HG03159 (cell line): ENCODE data around the gene SNX9.
"Not testable (repeated sequence)": the region's sequence is repeated elsewhere in the genome, so short reads cannot be mapped to it uniquely, and the experiment has no call there.

Source experiments
- ATAC-seq: cut with Tn5 transposase; IDR thresholded peaks from one replicate; pipeline ENCODE4 v1.9.1; 2021; ENCODE audit warnings: mild to moderate bottlenecking, moderate library complexity; ENCODE audit not compliant: unreplicated experiment

Gene SNX9

DNA sequence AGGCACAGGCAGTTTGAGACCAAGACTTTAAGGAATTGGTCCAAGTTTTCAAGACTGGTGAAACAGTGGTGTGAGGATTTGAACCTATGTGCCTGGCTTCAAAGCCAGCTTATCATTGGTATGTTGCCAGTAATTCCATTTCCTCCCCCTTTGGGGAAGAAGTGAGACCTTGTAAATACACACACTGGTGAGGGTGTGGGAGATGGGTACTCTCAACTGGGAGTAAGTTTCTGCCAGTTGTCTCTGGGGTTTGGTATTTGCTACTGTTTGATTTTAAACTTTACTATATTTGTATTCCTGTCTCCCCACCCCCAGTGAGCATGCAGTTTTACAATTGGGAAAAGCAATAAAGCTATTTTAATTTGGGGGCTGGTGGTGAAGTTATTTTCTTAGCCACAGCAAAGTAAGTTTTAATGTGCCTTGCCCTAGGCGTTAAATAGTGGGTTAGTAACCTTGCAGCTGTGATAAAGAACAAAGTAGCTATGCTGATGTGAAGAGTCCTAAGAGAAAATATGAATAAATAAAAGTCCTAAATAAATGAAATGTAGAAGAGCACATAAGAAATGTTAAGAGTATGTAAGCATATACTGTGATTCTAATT is 31.0 kb downstream of the SNX9 start:
- no peak for ATAC-seq

GRCh38 chr6:157855325-157855724 is 32.3 kb downstream of the SNX9 start:
- ATAC-seq = no peak

GRCh38 chr6:157855804-157856203 is 32.8 kb downstream of the SNX9 start:
- not testable (repeated sequence) for ATAC-seq

GRCh38 chr6:157858664-157859063 is 35.6 kb downstream of the SNX9 start:
- ATAC-seq = not testable (repeated sequence)

DNA sequence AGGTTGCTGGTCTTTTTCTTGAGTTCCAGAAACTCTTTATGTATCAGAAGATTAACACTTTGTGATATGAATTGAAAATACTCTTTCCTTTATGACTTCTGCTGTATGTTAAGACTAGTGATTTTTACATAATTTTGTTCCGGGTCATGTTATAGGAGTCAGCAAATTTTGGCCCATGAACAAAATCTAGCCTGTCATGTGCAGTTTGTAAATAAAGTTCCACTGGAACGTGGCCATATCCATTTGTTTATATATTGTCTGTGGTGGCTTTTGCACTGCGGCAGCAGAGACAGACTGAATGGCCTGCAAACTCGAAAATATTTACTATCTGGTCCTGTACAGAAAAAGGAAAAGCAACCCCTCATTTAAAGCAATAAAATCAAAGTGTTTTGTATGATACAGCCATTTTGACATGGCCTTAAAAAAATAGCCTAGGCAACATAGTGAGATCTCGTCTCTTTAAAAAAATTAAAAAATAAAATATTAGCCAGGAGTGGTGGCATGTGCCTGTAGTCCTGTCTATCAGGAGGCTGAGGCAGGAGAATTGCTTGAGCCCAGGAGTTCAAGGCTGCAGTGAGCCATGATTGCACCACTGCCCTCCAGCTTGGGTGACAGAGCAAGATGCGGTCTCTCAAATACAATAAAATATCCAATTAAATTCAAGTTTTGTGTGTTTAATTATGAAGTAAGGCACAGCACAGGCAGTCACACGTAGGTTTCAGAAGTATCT is 36.9 kb downstream of the SNX9 start:
- no peak for ATAC-seq

DNA sequence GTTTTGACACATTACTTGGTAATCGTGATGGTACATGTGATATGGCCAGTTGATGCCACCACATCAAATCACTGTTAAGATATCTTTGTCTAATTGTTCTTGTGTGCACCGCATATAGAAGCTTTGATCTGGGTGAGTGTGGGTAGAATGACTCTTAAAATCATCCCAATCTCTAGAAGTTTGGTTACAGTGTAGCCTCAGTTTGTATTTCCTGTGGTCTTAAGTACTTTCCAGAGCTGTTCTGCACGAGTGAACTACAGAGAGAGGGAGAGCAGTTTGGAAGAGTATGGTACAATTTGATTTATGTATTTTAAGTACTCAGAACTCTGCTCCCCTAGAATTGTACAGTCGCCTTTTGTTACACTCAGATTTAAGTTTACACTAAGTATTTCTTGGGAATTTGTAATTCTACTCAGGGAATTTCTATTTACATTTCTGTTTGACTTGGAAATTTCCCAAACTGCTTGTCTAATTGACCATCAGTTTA is 37.5 kb downstream of the SNX9 start:
- ATAC-seq = no peak

DNA sequence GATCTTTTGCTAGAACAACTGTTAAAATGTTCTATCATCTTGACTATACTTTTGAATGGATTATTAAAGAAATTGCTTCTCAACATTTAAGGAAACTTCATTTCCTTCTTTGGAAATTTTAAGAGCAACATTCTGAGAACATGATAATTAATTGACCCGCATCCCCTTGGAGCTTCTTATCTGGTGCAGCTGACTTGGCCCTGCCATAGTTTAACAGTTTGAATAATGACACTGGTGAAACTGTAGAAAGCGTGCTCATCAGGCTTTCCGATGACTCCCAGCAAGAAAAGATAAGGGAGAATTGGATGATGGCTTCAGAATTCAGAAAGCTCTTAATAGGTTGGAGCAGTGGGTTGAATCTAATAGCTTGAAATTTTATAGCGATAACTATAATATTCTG is 38.1 kb downstream of the SNX9 start:
- ATAC-seq = no peak

DNA sequence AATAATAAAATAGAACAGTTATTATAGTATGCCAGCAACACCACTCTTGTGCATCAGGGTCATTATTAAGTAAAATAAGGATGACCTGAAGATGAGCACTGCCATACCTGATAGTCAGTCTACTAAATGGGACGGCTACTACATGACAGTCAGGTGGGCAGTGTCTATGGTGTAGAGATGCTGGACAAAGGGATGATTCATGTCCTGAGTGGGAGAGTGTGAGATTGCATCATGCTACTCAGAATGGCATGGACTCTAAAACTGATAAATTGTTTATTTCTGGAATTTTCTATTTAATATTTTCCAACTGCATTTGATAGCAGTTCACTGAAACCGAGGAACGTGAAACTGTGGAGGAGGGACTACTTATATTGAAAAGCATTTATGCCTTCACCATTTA is 38.8 kb downstream of the SNX9 start:
- no peak for ATAC-seq

GRCh38 chr6:157862706-157863105 is 39.7 kb downstream of the SNX9 start:
- ATAC-seq = no peak

- no peak for ATAC-seq
These were observed 41.2 kb downstream of the SNX9 start for GRCh38 chr6:157864185-157864761.

GRCh38 chr6:157865249-157865648 is 42.2 kb downstream of the SNX9 start:
- ATAC-seq = no peak

- no peak for ATAC-seq
These were observed 44.1 kb downstream of the SNX9 start for GRCh38 chr6:157867155-157867559.

DNA sequence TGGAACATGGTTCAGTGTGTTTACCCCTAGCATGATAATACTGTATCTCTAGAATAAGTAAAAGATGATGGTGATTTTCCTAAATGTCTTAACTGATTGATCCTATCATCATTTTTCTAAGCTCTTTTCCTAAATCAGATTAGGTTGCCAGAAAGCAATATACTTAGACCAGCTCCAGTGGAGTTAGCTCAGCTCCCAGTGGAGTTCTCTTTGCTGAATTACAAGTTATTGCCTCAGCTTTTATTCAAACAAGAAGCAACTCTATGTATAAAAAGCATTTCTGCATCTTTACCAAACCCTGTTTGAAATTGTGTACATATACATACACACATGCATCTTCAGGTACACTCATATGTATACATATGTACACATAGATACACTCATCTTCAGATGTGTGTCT is 44.9 kb downstream of the SNX9 start:
- no peak for ATAC-seq

- no peak for ATAC-seq
These were observed 45.8 kb downstream of the SNX9 start for GRCh38 chr6:157868835-157869234.

GRCh38 chr6:157869673-157870302 is 46.7 kb downstream of the SNX9 start:
- ATAC-seq = no peak

GRCh38 chr6:157873735-157874344 is 50.8 kb downstream of the SNX9 start:
- no peak for ATAC-seq

GRCh38 chr6:157877149-157877548 is 54.1 kb downstream of the SNX9 start:
- ATAC-seq = no peak

DNA sequence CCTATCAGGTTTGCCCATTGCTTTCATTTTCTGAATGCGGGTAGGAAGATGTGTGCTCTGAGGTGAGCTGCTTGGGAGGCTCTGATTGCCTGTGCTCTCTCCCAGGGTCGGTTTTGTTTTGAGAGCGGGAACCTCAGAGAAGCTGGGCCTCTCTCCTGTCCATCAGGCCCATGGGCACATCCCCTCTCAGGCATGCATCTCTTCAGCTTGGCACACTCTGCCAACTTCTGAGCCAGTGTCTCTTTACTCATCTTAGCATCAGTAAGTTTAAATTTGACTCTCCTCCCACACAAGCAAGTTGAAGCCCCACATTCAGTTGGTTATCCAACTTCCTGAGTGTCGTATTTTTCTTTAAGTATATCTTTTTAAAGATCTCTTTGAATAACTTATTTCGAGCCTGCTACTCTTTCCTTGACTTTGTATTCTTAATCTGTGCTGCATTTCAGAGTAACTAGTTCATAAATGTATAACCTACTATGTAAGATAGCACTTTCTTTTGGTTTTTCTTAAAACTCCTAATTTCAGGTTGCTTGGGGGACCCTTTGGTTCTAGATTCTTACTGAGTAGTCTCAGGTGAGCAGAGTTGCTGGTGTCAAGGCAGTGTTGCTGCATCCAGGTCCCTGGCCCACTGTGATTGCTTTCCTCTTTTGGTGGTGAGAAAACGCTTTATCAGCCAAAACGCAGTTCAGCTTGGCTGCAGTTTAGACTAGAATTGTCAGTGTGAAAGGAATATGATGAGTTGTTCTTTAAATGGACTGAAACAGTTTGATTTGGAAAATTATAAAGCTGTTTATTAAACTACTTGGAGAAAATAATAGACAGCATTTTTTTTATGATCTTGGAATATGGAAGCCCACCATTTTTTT is 54.8 kb downstream of the SNX9 start:
- ATAC-seq = no peak

DNA sequence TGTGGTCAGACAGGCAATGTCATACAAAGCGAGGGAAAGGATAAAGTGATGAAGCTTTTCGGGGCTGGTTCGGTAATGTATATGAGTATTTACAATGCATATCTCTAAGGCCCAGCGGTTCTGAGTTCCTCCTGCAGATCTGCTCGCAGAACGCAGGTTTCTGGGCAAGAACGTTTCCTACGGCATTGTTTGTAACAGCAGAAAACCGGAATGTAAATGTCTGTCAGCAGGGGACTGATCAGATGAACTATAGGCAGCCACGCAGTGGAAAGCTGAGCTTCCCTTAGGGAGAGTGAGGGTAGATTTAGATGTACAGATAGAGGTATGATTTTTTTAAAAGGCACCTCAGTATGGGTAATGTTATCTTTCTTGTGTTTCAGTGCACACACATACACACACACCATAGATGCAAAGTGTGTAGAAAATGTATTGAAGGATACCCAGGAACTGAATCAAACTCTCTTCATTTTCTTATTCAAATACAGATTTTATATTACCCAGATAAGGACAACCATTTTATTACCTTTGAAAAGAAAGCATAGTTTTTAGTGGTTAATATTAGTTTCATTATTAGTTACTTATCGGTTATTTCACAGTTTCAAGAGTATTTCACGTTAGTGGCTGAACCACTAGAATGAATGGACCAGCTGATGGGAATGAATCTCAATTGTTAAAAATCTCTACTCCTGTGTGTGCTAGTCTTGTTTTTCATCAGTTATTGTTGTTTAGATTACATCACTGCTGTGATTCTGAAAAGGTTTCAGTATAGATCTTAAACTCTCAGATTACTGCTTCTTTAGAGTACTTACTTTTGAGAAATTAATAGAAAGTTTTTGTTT is 56.2 kb downstream of the SNX9 start:
- ATAC-seq = peak; percentile 83

DNA sequence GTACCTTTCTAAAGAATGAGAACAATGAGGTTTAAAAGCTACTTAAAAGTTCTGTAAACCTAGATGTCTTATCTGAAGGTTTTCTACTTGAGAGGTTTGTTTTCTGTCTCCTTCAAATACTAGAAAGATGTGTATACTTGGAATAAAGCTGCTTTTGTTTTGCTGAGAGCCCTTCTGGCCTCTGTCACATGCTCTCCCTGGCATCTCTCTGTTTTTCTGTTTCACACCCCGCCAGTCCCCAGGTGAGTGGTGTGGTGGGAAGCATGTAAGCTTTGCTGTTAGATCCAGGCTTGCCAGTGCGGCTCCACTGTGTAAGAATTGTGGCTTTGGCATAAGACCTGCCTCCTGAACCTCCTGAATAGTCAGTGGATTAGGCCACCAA is 56.8 kb downstream of the SNX9 start:
- ATAC-seq = peak; percentile 58
